ENCODE measurements around the gene TIMM8A.
"Not testable (repeated sequence)": the region's sequence is repeated elsewhere in the genome, so short reads cannot be mapped to it uniquely, and the experiment has no call there.

Gene TIMM8A

GRCh38 chrX:101357166-101357795 lies 8.7 kb upstream of the TIMM8A start:
- DNase-seq = no peak

- no peak for DNase-seq
Observed at GRCh38 chrX:101349193-101349562, 636 bp upstream of the TIMM8A start.

GRCh38 chrX:101347859-101348451 lies 587 bp downstream of the TIMM8A start:
- DNase-seq = no peak

- no peak for DNase-seq
Observed at GRCh38 chrX:101337776-101338271, 10.7 kb downstream of the TIMM8A start.

GRCh38 chrX:101334310-101334709 lies 14.2 kb downstream of the TIMM8A start:
- DNase-seq = not testable (repeated sequence)

- DNase-seq = not testable (repeated sequence)
Observed at GRCh38 chrX:101326600-101326999, 21.9 kb downstream of the TIMM8A start.

GRCh38 chrX:101303790-101304189 lies 44.8 kb downstream of the TIMM8A start:
- no peak for DNase-seq
